HG03342 (cell line): ENCODE results near the gene ABCA5.

ENCODE experiments used
- ATAC-seq: cut with Tn5 transposase; IDR thresholded peaks from one replicate; pipeline ENCODE4 v1.9.1; 2021; ENCODE audit warnings: mild to moderate bottlenecking, moderate library complexity; ENCODE audit not compliant: unreplicated experiment

The ABCA5 gene, protein sequence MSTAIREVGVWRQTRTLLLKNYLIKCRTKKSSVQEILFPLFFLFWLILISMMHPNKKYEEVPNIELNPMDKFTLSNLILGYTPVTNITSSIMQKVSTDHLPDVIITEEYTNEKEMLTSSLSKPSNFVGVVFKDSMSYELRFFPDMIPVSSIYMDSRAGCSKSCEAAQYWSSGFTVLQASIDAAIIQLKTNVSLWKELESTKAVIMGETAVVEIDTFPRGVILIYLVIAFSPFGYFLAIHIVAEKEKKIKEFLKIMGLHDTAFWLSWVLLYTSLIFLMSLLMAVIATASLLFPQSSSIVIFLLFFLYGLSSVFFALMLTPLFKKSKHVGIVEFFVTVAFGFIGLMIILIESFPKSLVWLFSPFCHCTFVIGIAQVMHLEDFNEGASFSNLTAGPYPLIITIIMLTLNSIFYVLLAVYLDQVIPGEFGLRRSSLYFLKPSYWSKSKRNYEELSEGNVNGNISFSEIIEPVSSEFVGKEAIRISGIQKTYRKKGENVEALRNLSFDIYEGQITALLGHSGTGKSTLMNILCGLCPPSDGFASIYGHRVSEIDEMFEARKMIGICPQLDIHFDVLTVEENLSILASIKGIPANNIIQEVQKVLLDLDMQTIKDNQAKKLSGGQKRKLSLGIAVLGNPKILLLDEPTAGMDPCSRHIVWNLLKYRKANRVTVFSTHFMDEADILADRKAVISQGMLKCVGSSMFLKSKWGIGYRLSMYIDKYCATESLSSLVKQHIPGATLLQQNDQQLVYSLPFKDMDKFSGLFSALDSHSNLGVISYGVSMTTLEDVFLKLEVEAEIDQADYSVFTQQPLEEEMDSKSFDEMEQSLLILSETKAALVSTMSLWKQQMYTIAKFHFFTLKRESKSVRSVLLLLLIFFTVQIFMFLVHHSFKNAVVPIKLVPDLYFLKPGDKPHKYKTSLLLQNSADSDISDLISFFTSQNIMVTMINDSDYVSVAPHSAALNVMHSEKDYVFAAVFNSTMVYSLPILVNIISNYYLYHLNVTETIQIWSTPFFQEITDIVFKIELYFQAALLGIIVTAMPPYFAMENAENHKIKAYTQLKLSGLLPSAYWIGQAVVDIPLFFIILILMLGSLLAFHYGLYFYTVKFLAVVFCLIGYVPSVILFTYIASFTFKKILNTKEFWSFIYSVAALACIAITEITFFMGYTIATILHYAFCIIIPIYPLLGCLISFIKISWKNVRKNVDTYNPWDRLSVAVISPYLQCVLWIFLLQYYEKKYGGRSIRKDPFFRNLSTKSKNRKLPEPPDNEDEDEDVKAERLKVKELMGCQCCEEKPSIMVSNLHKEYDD (N-terminal part only)

DNA sequence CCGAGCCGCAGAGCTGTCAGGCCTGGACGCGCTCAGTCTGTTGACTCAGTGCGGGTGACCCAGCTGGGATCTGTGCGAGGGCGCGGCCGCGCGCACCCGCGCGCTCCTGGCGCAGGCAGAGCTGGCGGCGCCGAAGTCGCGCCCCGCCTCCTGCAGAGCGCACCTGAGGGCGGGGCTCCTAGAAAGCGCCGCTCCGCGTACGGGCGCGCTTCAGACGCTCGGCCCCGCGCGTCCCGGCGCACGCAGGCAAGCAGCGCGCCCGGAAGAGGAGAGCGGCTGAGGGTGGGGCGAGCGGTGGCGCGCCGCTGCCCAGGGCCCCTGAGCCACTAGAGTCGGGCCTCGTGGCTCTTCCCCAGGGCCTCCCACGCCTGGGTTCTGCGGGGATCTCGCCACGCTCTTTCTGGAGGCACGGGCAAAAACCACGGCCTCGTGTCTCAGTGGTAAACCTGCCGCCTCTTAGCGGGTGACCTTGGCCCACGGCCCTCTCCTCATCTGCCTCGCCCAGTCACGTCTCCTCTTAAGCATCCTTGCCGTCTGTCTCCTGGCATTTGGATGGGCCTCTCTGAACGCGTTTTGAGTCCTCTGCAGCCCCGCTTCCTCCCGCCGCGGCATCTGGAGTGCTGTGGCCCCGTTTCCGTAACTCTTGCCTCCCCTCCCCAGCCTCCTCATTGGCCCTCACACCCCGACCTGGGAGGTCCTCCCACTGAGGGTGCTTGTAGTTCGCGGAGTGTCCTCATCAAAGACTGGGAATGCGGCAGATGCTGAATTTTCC is at the start of gene ABCA5:
ABCA5 (minus strand) TSS at position 74 of the 772 bp plus-strand sequence. CDS start 12,718 bp downstream, outside the sequence.
- ATAC-seq = peak; percentile 96

DNA sequence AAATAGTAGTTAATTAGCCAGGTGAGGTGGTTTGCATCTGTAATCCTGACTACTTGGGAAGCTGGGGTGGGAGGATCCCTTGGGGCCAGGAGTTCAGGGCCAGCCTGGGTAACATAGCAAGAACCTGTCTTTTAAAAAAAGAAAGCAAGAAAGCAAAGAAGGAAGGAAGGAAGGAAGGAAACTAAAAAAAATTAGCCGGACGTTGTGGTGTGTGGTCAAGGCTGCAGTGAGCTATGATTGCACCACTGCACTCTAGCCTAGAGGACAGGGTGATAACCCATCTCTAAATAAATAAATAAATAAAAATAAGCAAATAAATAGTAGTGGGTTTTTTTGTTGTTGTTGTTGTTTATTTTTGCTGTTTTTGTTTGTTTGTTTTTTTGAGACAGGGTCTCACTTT is 48.3 kb upstream of the ABCA5 start:
- ATAC-seq = no peak

DNA sequence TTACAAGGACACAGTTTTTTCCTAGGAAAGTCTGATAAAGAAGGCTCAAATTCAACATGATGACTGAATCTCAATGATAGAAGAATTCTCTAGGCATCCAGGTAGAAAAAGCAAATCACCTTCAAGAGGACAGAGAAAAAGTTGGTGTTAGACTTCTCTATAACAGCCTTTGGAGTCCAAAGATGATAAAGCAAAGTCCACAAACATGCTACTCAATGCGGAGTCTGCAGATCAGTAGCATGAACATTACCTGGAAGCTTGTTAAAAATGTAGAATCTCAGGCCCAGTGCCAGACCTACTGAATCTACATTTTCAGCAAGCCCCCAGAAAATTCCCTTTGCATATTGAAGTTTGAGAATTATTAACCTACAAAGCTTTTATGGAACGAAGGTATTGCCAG is 46.1 kb upstream of the ABCA5 start:
- ATAC-seq = no peak

DNA sequence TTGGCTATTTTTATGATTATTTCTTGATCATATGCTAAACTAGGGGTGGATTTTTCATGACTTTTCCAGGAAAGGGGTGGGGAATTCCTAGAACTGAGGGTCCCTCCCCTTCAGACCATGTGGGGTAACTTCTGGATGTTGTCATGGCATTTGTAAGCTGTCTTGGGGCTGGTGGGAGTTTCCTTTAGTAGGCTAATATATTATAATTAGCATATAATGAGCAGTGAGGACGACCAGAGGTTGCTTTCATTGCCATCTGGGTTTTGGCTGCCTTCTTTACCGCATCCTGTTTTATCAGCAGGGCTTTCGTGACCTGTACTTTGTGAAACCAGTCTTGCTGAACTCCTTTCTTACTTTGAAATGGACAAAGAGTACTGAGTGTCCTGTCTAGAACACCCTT is 40.4 kb upstream of the ABCA5 start:
- peak; percentile 85 for ATAC-seq

DNA sequence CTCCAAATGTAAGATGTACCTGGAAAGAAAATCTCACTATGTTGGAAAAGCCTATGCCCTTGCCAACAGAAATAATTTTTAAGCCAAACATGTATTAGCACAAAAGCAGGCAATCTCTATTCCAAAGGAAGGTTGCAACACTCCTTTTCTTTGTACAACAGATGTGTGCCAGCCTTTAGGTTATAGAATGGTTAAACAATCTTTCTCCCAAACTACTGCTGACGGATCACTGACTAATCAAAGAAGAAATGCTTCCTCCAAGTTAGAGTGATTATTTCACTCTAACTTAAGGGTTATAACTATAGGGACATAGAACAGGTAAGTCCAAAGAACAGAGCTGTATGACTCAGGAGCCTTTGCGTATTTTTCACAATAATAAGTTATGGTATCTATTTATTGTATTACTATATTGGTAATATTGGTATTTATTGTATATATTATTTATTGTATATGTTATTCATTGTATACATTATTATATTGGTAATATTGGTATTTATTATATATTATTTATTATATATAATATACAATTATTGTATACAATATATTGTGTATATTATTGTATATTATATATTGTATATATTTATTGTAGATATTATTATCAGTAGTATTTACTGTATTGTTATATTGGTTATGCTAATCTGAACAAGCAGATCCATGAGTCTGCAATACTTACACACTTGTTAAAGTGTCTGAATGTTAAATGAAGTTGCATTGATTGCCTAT is 36.7 kb upstream of the ABCA5 start:
- no peak for ATAC-seq

DNA sequence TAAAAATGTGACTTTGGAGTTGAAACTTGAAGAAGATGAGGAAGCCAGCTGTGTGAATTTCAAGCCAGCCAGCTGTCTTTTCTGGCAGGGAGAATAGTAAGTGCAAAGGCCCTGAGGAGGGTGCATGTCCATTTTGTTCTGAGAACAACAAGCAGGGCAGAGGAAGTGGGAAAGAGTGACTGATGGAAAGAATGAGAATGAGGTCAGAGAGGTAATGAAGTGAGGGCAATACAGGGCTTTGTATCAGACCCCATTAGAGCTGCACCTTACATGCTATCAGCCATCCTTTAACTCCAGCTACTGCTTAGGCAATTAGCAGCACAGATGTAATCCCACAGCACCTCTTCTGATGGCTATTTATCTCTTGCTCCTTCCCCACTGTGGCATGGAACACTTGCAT is 34.2 kb upstream of the ABCA5 start:
- ATAC-seq = no peak

DNA sequence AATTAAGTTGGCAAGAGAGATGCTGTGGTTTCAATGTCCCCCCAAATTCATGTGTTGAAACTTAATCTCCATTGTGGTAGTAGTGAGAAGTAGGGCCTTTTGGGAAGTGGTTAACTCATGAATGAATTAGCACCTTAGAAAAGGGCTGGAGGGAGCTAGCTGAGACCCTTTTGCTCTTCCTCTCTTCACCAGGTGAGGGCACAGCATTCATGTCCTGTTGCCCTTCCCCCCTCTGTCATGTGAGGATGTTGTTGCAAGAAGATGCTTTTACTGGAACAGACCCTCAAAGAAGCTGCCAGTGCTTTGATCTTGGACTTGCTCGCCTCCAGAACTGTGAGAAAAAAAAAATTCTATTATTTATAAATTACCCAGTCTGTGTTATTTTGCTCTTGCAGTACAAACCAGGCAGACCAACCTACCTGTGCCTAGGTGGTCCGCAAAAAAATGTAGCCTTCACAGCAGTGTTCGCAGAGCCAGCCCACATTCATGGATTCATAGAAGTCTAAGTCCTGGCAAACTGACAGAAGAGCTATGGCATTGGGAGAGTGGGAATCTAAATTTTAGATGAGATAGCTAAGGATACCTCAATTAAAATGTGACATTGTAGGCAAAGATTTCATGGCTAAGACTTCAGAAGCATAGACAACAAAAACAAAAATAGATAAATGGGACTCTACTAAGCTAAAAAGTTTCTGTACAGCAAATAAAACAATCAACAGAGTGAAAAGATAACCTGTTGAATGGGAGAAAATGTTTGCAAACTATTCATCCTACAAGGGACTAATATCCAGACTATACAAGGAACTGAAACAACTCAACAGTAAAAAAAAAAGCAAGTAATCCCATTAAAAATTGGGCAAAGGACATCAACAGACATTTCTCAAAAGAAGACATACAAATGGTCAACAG is 32.0 kb upstream of the ABCA5 start:
- no peak for ATAC-seq

DNA sequence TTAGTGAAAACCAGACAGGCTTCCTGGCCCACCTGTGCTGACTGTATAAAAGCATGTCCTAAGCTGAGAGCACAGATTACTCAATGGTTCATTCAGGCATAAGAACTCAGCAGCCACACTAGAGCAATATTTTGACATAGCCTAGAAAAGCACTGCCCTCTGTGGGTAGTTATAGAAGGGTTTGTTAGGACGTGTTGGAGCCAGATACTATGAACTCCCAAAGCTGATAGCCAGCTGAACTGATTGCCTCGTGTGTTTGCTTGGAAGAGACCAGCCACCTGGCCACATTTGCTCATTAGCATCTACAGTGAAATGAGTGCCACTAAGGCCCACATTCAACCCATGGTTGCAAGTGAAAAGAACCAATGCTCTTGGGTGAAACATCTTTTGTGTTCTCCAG is 30.8 kb upstream of the ABCA5 start:
- ATAC-seq = no peak

DNA sequence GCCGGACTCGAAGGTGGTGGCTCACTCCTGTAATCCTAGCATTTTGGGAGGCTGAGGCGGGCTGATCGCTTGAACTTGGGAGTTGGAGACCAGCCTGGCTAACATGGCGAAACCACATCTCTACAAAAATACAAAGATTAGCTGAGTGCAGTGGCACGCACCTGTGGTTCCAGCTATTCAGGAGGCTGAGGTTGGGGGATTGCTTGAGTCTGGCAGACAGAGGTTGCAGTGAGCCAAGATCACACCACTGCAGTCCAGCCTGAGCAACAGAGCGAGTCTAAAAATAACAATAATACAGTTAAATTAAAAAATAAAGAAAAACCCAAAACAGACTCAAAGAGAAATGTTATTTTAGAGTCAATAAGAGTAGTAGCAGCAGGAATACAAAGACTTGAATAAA is 29.7 kb upstream of the ABCA5 start:
- ATAC-seq = no peak

DNA sequence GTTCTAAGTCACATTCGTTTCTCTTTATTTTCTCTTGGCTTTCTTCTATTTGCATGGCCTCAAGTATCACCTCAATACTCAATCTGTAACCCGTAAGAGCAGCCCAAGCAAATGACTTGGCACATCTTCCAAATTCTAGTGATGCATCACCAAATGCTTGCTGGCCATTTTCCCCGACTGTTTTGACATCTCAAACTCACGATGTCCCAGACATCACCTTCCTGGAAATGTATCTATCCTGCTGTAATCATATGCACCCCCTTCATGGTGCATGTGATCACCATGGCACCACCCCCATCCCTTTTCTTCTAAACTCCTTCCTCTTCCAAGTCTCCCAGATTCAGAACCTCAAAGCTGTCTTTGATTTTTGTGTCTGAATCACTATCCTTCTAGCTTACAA is 24.0 kb upstream of the ABCA5 start:
- no peak for ATAC-seq

DNA sequence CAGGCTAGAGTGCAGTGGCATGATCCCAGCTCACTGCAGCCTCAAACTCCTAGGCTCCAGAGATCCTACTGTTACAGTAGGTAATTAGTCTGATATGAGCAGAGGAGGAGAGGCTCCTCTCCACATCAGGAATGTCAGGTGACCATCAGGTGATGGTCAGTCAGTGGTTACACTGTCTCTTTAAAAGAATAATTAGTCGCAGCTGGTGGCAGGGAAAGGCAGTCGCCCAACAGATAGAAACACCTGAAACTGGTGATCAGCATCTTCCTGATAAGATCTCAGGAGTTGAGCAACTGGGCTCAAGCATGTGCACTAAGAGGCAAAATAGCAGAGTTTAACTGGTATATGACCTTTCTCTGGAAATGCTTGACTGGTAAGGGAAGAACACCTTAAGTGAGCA is 21.5 kb upstream of the ABCA5 start:
- no peak for ATAC-seq

DNA sequence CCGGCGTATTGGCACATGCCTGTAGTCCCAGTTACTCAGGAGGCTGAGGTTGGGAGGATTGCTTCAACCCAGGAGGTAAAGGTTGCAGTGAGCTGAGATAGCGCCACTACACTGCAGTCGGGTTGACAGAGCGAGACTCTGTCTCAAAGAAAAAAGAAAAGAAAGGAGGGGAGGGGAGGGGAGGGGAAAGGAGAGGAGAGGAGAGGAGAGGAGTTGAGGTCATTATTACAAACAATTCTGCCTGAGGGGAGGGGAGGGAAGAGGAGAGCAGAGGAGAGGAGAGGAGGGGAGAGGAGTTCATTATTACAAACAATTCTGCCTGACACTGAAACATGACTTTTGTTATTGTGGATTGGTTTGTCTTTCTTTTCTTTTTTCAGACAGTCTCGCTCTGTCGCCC is 19.8 kb upstream of the ABCA5 start:
- ATAC-seq = no peak

DNA sequence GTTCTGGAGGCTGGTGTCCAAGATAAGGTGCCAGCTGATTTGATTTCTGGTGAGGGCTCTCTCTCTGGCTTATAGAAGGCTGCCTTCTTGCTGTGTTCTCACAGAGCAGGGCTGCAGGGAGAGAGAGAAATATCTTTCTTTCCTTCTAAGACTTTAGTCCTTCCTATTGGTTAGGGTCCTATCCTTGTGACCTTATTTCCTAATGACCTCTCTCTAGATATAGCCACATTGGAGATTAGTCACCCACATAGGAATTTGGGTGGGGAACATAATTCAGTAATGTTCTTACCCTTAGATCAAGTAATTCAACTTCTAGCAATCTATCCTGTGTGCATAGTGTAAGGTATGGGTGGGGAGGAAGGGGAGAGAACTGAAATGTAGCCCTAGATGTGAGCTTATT is 18.0 kb upstream of the ABCA5 start:
- no peak for ATAC-seq

DNA sequence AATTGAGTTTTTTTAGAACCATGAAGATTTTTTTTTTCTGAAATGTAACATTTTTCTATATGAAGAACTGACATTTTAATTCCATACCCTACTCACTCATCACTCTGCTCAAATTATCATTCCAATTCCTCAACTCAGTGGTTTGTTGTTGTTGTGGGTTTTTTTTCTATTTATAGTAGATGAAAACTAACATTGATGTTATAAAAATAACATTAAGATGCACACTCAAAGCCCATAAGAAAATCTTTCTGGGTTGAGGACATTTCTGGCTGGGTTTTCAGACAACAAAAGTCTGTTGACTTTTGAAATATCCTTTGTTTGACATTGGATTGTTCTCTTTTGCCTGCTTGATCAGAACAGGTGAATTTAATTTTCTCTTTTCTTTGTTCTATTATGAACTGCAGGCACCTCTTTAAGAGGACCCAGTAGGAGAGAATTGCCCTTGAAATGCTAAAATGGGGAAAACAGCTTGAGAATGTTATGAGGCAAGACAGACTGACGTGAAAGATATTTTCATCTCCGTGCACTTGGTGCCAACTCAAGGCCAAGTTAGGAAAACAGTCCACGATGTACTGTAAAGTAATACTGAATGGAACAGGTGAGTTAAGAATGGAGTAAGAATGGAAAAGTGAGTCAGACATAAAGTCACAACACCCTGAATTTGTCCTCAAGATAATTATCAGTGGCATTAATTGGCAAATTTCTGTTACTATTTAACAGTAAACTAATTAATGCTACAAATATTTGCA is 16.1 kb upstream of the ABCA5 start:
- no peak for ATAC-seq

DNA sequence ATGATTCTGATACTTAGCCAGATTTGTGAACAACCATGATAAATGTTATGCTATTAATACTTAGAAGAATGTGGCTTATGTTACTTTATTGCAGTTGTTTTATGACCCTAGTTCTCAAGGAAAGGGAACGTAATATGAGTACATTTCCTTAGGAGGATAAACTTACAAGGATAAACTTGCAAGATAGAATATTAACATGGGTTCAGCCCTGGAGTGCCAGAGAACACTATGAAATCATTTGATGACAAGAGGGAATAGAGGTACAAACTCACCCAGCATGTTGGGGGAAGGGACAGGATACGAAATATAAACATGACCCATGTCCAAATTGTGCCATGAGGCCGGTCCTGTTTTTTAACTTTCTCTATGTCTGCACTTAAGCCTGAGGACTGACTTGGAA is 13.0 kb upstream of the ABCA5 start:
- ATAC-seq = no peak

DNA sequence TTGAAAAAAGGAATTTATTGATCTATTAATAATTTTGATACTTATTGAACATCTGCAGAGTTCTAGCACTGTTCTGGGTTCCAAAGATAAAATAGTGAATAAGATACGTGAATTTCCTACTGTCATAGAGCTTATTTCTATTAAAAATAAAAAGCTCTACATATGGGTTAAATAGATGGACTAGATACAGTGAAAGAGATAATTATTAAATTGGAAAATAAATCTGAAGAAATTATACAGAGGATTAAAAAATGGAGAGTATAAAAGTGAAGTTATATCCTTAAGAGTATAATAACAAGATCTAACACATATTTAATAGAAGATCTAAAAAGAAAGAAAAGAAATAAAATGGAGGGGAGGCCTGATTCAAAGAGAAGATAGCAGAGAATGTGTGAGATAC is 10.1 kb upstream of the ABCA5 start:
- ATAC-seq = no peak

DNA sequence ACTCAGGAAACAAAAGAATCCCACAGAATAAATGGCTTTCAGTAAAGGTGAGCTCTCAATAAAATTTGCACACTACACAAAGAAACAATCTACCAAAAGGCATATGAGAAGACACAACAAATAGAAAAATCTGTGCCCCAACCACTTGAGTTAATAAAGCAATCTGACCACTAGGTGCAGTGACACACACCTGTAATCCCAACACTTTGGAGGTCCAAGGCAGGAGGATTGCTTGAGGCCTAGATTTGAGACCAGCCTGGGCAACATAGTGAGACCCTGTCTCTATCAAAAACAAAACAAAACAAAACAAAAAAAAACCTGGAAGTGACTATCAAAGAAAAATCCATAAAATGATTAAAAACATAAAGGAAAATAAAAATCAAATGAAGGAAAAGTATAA is 9.6 kb upstream of the ABCA5 start:
- no peak for ATAC-seq

DNA sequence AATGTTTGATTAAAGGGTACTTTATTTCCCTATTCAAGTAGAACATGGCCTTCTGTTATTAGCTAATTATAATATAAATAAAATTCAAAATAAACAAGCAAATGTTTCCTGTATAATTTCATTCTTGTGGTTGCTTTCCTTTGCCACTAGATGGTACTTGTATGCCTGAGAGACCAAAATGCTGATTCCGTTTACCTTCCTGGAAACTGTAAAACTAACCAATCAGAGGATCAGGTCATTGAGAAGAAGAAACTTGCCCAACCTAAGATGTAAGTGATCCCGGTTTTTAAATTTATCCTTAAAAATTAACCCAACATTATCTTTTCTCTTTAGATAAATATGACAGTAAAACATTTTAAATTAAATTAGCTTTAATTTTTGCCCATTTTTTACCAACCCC is 8.1 kb upstream of the ABCA5 start:
- ATAC-seq = no peak
